Loucy (cell line): Measurements from ENCODE around the gene CHSY3.

ENCODE experiments used
- H2AFZ ChIP-seq: fragments of 200-600 bp; sonication (generic); 2 replicates; pipeline ENCODE4 v1.6.0; 2016; ENCODE audit warnings: antibody characterized with exemption, mild to moderate bottlenecking, low read length, moderate library complexity
- H3F3A ChIP-seq: fragments of 200-600 bp; 2 replicates; pipeline ENCODE4 v1.6.0; 2016; ENCODE audit warnings: antibody characterized with exemption, low read depth, mild to moderate bottlenecking
- H3K27me3 ChIP-seq: fragments of 200-600 bp; sonication (generic); 2 replicates; pipeline ENCODE4 v1.6.1; 2014; ENCODE audit warnings: low read length, mild to moderate bottlenecking; ENCODE audit not compliant: insufficient read depth, poor library complexity, severe bottlenecking
- H3K36me3 ChIP-seq: fragments of 200-600 bp; sonication (generic); 2 replicates; pipeline ENCODE4 v1.6.1; 2016; ENCODE audit warnings: low read length; ENCODE audit not compliant: insufficient read depth
- H3K4me1 ChIP-seq: fragments of 200-600 bp; sonication (generic); 2 replicates; pipeline ENCODE4 v1.5.1; 2014; ENCODE audit warnings: low read length, mild to moderate bottlenecking; ENCODE audit not compliant: insufficient read depth, poor library complexity, severe bottlenecking
- H3K4me2 ChIP-seq: fragments of 200-600 bp; sonication (generic); 2 replicates; pipeline ENCODE4 v1.6.0; 2014; ENCODE audit warnings: antibody characterized with exemption, low read length, low read depth, mild to moderate bottlenecking; ENCODE audit not compliant: poor library complexity, severe bottlenecking
- H3K4me3 ChIP-seq: fragments of 200-600 bp; sonication (generic); 2 replicates; pipeline ENCODE4 v1.5.1; 2014; ENCODE audit warnings: low read length, mild to moderate bottlenecking, mixed read lengths; ENCODE audit not compliant: poor library complexity, severe bottlenecking
- H3K79me2 ChIP-seq: fragments of 200-600 bp; sonication (generic); 2 replicates; pipeline ENCODE4 v1.6.1; 2014; ENCODE audit warnings: low read length; ENCODE audit not compliant: insufficient read depth
- H3K9ac ChIP-seq: fragments of 200-600 bp; sonication (generic); 2 replicates; pipeline ENCODE4 v1.6.0; 2014; ENCODE audit warnings: mild to moderate bottlenecking, low read depth, low read length, moderate library complexity; ENCODE audit not compliant: poor library complexity, severe bottlenecking
- H3K9me2 ChIP-seq: fragments of 200-600 bp; sonication (generic); replicated peaks from 2 replicates; pipeline ENCODE4 v1.6.1; 2016; ENCODE audit warnings: low read depth, low read length, mixed read lengths
- H3K9me3 ChIP-seq: fragments of 200-600 bp; sonication (generic); 2 replicates; pipeline ENCODE4 v1.6.1; 2014; ENCODE audit warnings: mild to moderate bottlenecking, antibody characterized with exemption, low read length, low read depth; ENCODE audit not compliant: insufficient read depth
- H4K20me1 ChIP-seq: fragments of 200-600 bp; sonication (generic); 2 replicates; pipeline ENCODE4 v1.6.0; 2014; ENCODE audit warnings: antibody characterized with exemption, low read length, mild to moderate bottlenecking; ENCODE audit not compliant: insufficient read depth, poor library complexity, severe bottlenecking
- CTCF ChIP-seq: fragments of 200-600 bp; sonication (generic); conservative IDR thresholded peaks from 2 replicates; pipeline ENCODE4 v1.5.1; 2014; ENCODE audit warnings: mild to moderate bottlenecking, antibody characterized with exemption, low read length
- EZH2phosphoT487 ChIP-seq: fragments of 200-600 bp; IDR thresholded peaks from 2 replicates; pipeline ENCODE4 v1.6.1; 2018; ENCODE audit warnings: antibody characterized with exemption, mild to moderate bottlenecking, moderate library complexity, borderline replicate concordance

Gene CHSY3

DNA sequence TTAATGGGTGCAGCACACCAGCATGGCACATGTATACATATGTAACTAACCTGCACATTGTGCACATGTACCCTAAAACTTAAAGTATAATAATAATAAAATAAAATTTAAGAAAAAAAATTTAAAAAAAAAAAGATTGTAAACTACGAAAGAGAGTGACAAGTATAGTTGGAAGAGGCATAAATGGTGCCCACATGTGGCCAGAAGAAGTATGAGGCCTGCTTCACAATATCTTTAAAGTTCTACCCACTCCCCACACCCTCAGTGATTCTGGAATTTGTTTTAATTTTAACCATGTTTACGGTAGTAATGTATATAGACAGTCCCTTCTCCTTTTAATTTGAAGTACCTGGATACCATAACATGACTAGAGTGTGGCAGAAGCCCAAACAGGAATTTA, 172.7 kb downstream of the CHSY3 start:
- Histone ChIP-seq H3K9me2 (no peaks in the 10 kb centered on the region), H3K9me3 (no peaks in the 10 kb centered on the region), H3F3A (no peaks in the 10 kb centered on the region), H3K27me3 (no peaks in the 10 kb centered on the region), H3K9ac (no peak overlapping the region), H3K36me3 (no peaks in the 10 kb centered on the region), H3K4me2 (no peak overlapping the region), H2AFZ (no peak overlapping the region), H3K4me3 (no peak overlapping the region), H3K79me2 (no peaks in the 10 kb centered on the region), H4K20me1 (no peaks in the 10 kb centered on the region), H3K4me1 (no peaks in the 10 kb centered on the region)
- no peak for TF ChIP-seq EZH2phosphoT487
- no peak for TF ChIP-seq CTCF

DNA sequence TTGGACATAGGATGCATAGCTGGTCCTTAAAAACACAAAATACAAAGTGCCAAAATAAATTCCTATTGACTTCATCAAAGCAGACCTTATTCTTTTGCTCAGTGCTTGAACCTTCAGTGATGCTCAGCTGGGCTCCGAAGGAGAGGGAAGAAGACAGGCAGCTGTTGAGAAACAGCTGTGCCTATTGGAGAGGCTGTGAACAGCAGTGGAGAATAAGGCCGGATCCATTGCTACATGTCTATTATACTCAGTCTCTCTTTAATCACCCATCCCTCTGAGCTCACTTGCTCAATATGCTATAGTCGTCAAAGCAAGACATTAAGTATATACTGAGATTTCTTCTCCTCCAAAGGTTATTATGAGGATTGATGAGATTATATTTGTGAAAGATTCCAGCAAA, 174.4 kb downstream of the CHSY3 start:
- Histone ChIP-seq H3K4me2 (no peak overlapping the region), H3K27me3 (no peaks in the 10 kb centered on the region), H3K9me3 (no peaks in the 10 kb centered on the region), H4K20me1 (no peaks in the 10 kb centered on the region), H3K9ac (no peak overlapping the region), H3K4me1 (no peaks in the 10 kb centered on the region), H3F3A (no peaks in the 10 kb centered on the region), H3K36me3 (no peaks in the 10 kb centered on the region), H3K4me3 (no peak overlapping the region), H3K79me2 (no peaks in the 10 kb centered on the region), H3K9me2 (no peaks in the 10 kb centered on the region), H2AFZ (no peak overlapping the region)
- no peak for TF ChIP-seq CTCF
- no peak for TF ChIP-seq EZH2phosphoT487

GRCh38 chr5:130090569-130091270, 186.5 kb downstream of the CHSY3 start:
- Histone ChIP-seq H3K9ac (no peak overlapping the region), H3K27me3 (no peaks in the 10 kb centered on the region), H3K9me2 (no peaks in the 10 kb centered on the region), H3K4me2 (no peak overlapping the region), H3K4me1 (no peaks in the 10 kb centered on the region), H3K4me3 (no peak overlapping the region), H3K36me3 (no peaks in the 10 kb centered on the region), H3K9me3 (no peaks in the 10 kb centered on the region), H4K20me1 (no peaks in the 10 kb centered on the region), H3K79me2 (no peaks in the 10 kb centered on the region), H2AFZ (no peak overlapping the region), H3F3A (no peaks in the 10 kb centered on the region)
- TF ChIP-seq EZH2phosphoT487 (no peak), CTCF (no peak)
